ENCODE measurements around the gene TPRX1. TPM values are rescaled to one million over a fixed set of nuclear protein-coding genes. Genes with fewer than 3 reads are reported as not detected.

TPRX1 gene
- total and polyA plus RNA-seq, 9 of the 15 experiments (the other 6 are each of a cell fraction or from before 2014, with no cell fraction given): not detected

GRCh38 chr19:47821460-47822020, 17.2 kb upstream of the TPRX1 start, which contains the start of gene CRX (continued):
- TF ChIP-seq ZNF398 (CRISPR knock-in tag; IDR thresholded peaks at IDR 0.05) (no peak), ARID1B (IDR thresholded peaks at IDR 0.05) (no peak), HDAC6 (IDR thresholded peaks at IDR 0.05; ENCODE audit: low read depth, low read length) (no peak), E4F1 (CRISPR knock-in tag; IDR thresholded peaks at IDR 0.05; ENCODE audit: borderline replicate concordance) (no peak), NR2C1 (IDR thresholded peaks at IDR 0.05) (no peak), NR2C1 (tag; IDR thresholded peaks at IDR 0.05) (no peak), NBN (IDR thresholded peaks at IDR 0.05; ENCODE audit: low read depth) (no peak)
